Measurements from ENCODE around the gene CCSAP. TPM values are rescaled to one million over a fixed set of nuclear protein-coding genes. Genes with fewer than 3 reads are reported as not detected.

CCSAP gene
- total and polyA plus RNA-seq, 2 of the 4 experiments (the other 2 are of a cell fraction): 2.3 to 3.8 TPM

DNA sequence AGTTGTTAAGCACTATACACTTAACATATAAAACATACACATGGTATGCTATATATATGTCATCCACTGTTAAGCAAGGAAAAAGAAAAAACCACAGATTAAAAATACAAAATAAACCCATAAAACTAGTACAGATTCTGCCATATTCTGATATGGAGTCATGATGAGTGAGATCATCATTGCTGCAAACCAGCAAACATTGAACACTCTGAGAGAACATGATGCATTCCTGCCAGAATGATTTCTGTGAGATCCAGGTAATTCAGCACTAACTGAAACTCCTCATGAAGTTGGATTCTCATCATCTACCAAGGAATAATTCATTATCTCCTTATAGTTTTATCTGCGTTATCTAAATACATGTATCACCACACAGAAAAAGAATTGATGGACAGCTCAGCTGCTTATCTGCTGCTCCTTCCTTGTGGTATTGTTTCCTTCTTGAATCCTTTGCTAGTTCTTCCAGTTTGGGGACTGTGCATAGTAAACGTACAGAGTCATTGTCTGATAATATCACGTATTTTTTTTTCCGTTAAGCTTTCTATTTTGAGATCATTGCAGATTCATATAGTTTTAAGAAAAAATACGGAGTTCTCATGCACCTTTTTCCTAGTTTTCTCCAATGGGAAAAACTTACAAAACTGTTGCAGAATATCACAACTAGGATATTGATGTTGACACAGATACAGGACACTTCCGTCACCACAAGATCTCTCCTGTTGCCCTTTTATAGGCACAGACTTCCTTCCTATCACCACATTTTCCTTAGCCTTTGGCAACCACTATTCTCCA, 62.6 kb downstream of the CCSAP start:
- peaks cover 33% of the 10 kb centered on the region for H4K20me1 ChIP-seq (ENCODE audit: insufficient read depth, low read length)
- ChIA-PET CTCF (no interaction called here), POLR2A (ENCODE audit: unreplicated experiment) (no interaction called here)
- H3K36me3 ChIP-seq (ENCODE audit: control insufficient read depth, insufficient read depth, low read length): 0 out of 2 replicates have a peak, but pooled peaks cover 2% of the 10 kb centered on the region
- no peak overlapping the region for H3K4ac ChIP-seq (ENCODE audit: low read depth, low read length)
- no peak overlapping the region for H2BK15ac ChIP-seq (ENCODE audit: low read depth, low read length)
- H2AK9ac ChIP-seq (replicated peaks; ENCODE audit: low read depth, low read length, poor library complexity): no peak overlapping the region
- no peak for DNase-seq
- H3K4me3 ChIP-seq (ENCODE audit: insufficient read depth, low read depth, low read length): no peak overlapping the region
- H3K18ac ChIP-seq (ENCODE audit: low read depth, low read length): peak overlapping the region; percentile 22; the same call in 1 of the 2 replicates
- ATAC-seq (ENCODE audit: low read depth): no peak
- H3K14ac ChIP-seq (replicated peaks; ENCODE audit: low read depth, low read length): no peak overlapping the region
- no CpG with 5 or more reads among the region's 6 CpGs for WGBS, 2 experiments (ENCODE audit: extremely low coverage in 2 of 2, insufficient read length in 1 of 2)
- no peak overlapping the region for H2BK120ac ChIP-seq (ENCODE audit: low read depth, low read length)
- no peaks in the 10 kb centered on the region for H3K27me3 ChIP-seq (ENCODE audit: control insufficient read depth, insufficient read depth, low read length)
- H3K9me3 ChIP-seq (ENCODE audit: control insufficient read depth, insufficient read depth, low read length): no peaks in the 10 kb centered on the region
- no peak overlapping the region for H4K5ac ChIP-seq (ENCODE audit: low read depth, low read length)
- no peak overlapping the region for H3K56ac ChIP-seq (ENCODE audit: extremely low read depth, insufficient read depth, low read length)
- H3K4me2 ChIP-seq (ENCODE audit: low read depth, low read length): no peak overlapping the region; the same call in 1 of the 2 replicates
- no peak overlapping the region; the same call in 1 of the 2 replicates for H2BK20ac ChIP-seq (ENCODE audit: low read depth, low read length)
- peaks cover 11% of the 10 kb centered on the region; the same call in 1 of the 2 replicates for H3K9me1 ChIP-seq (ENCODE audit: insufficient read depth, low read length)
- H3K23ac ChIP-seq (ENCODE audit: low read depth, low read length): no peak overlapping the region
- no peak overlapping the region for H2AK5ac ChIP-seq (ENCODE audit: low read depth, low read length)
- no peak overlapping the region for H4K8ac ChIP-seq (ENCODE audit: low read depth in 2 of 2, low read length in 2 of 2)
- peaks cover 8% of the 10 kb centered on the region for H3K4me1 ChIP-seq (ENCODE audit: control insufficient read depth, insufficient read depth, low read length)
- H4K91ac ChIP-seq (ENCODE audit: insufficient read depth, low read depth, low read length): no peak overlapping the region
- BruUV-seq (replicated peaks): no TSS peak
- no peak overlapping the region for H3K27ac ChIP-seq (ENCODE audit: insufficient read depth, low read length)
- dilution Hi-C loops (cut with HindIII; ENCODE audit: low sequenced_read_pairs, unreplicated experiment) (no loop called here), intact Hi-C loops (cut with micrococcal nuclease) (no loop called here), in situ Hi-C loops (cut with MboI; ENCODE audit: low sequenced_read_pairs) (no loop called here)
- H2BK5ac ChIP-seq (ENCODE audit: low read depth, low read length, poor library complexity, severe bottlenecking): peak overlapping the region; percentile 85
- no peak overlapping the region for H2AFZ ChIP-seq (replicated peaks; ENCODE audit: low read length, poor library complexity)
- H3K79me1 ChIP-seq (ENCODE audit: low read depth in 1 of 2, low read length in 2 of 2): peaks cover 46 to 78% of the 10 kb centered on the region in 2 experiments
- H3K9ac ChIP-seq (ENCODE audit: low read depth, low read length): no peak overlapping the region
- TF ChIP-seq, protein P1, sequence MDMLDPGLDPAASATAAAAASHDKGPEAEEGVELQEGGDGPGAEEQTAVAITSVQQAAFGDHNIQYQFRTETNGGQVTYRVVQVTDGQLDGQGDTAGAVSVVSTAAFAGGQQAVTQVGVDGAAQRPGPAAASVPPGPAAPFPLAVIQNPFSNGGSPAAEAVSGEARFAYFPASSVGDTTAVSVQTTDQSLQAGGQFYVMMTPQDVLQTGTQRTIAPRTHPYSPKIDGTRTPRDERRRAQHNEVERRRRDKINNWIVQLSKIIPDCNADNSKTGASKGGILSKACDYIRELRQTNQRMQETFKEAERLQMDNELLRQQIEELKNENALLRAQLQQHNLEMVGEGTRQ (IDR thresholded peaks at IDR 0.05; ENCODE audit: low read depth, low read length): no peak
- TF ChIP-seq, protein P2, sequence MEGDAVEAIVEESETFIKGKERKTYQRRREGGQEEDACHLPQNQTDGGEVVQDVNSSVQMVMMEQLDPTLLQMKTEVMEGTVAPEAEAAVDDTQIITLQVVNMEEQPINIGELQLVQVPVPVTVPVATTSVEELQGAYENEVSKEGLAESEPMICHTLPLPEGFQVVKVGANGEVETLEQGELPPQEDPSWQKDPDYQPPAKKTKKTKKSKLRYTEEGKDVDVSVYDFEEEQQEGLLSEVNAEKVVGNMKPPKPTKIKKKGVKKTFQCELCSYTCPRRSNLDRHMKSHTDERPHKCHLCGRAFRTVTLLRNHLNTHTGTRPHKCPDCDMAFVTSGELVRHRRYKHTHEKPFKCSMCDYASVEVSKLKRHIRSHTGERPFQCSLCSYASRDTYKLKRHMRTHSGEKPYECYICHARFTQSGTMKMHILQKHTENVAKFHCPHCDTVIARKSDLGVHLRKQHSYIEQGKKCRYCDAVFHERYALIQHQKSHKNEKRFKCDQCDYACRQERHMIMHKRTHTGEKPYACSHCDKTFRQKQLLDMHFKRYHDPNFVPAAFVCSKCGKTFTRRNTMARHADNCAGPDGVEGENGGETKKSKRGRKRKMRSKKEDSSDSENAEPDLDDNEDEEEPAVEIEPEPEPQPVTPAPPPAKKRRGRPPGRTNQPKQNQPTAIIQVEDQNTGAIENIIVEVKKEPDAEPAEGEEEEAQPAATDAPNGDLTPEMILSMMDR (conservative IDR thresholded peaks at IDR 0.05; ENCODE audit: low read depth, low read length): no peak
- TF ChIP-seq RCOR1 (IDR thresholded peaks at IDR 0.05; ENCODE audit: insufficient replicate concordance, low read length): no peak
- no peak for TF ChIP-seq FOS (IDR thresholded peaks at IDR 0.05; ENCODE audit: low read depth, low read length)
- no peak for TF ChIP-seq RFX5 (IDR thresholded peaks at IDR 0.05; ENCODE audit: low read depth, low read length)
- no peak for TF ChIP-seq BHLHE40 (IDR thresholded peaks at IDR 0.05; ENCODE audit: low read depth, low read length)
- TF ChIP-seq CEBPB (IDR thresholded peaks at IDR 0.05; ENCODE audit: low read depth, low read length): no peak
- TF ChIP-seq RAD21 (IDR thresholded peaks at IDR 0.05; ENCODE audit: low read length): no peak
- no peak for TF ChIP-seq MXI1 (IDR thresholded peaks at IDR 0.05; ENCODE audit: borderline replicate concordance, low read depth, low read length)
- no peak for TF ChIP-seq POLR2A (IDR thresholded peaks at IDR 0.05; ENCODE audit: low read depth, low read length)
- no peak for TF ChIP-seq NFE2L2 (IDR thresholded peaks at IDR 0.05; ENCODE audit: low read depth, low read length)
- no peak for TF ChIP-seq CHD1 (IDR thresholded peaks at IDR 0.05; ENCODE audit: low read depth, low read length)
- TF ChIP-seq MAZ (IDR thresholded peaks at IDR 0.05; ENCODE audit: borderline replicate concordance, low read depth, low read length): no peak
- no peak for TF ChIP-seq MAFK (IDR thresholded peaks at IDR 0.05; ENCODE audit: low read depth, low read length)
- TF ChIP-seq SMC3 (IDR thresholded peaks at IDR 0.05; ENCODE audit: low read depth, low read length): no peak

All from IMR-90 (cell line).